Right forelimb (tissue), 1 donor: ENCODE results near the gene NUDCD2.
A peak's percentile ranks its signal among the peaks of the same experiment; 100 is the strongest.
"Not testable (repeated sequence)": the region's sequence is repeated elsewhere in the genome, so short reads cannot be mapped to it uniquely, and the experiment has no call there.

Source experiments
- DNase-seq: peaks from one replicate; pipeline ENCODE4 v3.0.0-alpha.2; 2018

The NUDCD2 gene

GRCh38 chr5:163463063-163463435 is 3.1 kb upstream of the NUDCD2 start:
- DNase-seq = no peak

GRCh38 chr5:163460562-163461171 is 765 bp upstream of the NUDCD2 start, which contains the start of gene HMMR:
HMMR (plus strand) TSS chr5:163460632; CDS start chr5:163460693, 61 bp downstream.
- no peak for DNase-seq

GRCh38 chr5:163459462-163459818 is 462 bp downstream of the NUDCD2 start:
- DNase-seq = no peak

- no peak for DNase-seq
Measured at GRCh38 chr5:163458778-163459385, 1.0 kb downstream of the NUDCD2 start.

- DNase-seq = no peak
Measured at GRCh38 chr5:163456840-163457239, 3.1 kb downstream of the NUDCD2 start.

- DNase-seq = no peak
Measured at GRCh38 chr5:163456029-163456589, 3.8 kb downstream of the NUDCD2 start.

- not testable (repeated sequence) for DNase-seq
Measured at GRCh38 chr5:163455406-163455805, 4.5 kb downstream of the NUDCD2 start.

- DNase-seq = no peak
Measured at GRCh38 chr5:163453705-163454104, 6.2 kb downstream of the NUDCD2 start.

GRCh38 chr5:163451489-163451888 is 8.4 kb downstream of the NUDCD2 start:
- DNase-seq = no peak

GRCh38 chr5:163448491-163448890 is 11.4 kb downstream of the NUDCD2 start:
- DNase-seq = no peak

GRCh38 chr5:163447875-163448274 is 12.0 kb downstream of the NUDCD2 start:
- DNase-seq = no peak

- DNase-seq = no peak
Measured at GRCh38 chr5:163447191-163447590, 12.7 kb downstream of the NUDCD2 start.

GRCh38 chr5:163445345-163445744 is 14.6 kb downstream of the NUDCD2 start:
- DNase-seq = no peak

GRCh38 chr5:163444526-163444925 is 15.4 kb downstream of the NUDCD2 start:
- no peak for DNase-seq

GRCh38 chr5:163440954-163441353 is 18.9 kb downstream of the NUDCD2 start:
- DNase-seq = no peak

GRCh38 chr5:163439092-163439425 is 20.8 kb downstream of the NUDCD2 start:
- no peak for DNase-seq

- peak; percentile 92 for DNase-seq
Measured at GRCh38 chr5:163437309-163438182, 22.4 kb downstream of the NUDCD2 start, which contains the start of gene CCNG1. CCNG1 (plus strand) TSS chr5:163437595; CDS start chr5:163439257, 1,662 bp downstream.

- no peak for DNase-seq
Measured at GRCh38 chr5:163437011-163437308, 22.9 kb downstream of the NUDCD2 start.

GRCh38 chr5:163436515-163436914 is 23.4 kb downstream of the NUDCD2 start:
- DNase-seq = no peak

GRCh38 chr5:163434401-163434866 is 25.5 kb downstream of the NUDCD2 start:
- no peak for DNase-seq

- no peak for DNase-seq
Measured at GRCh38 chr5:163433271-163433670, 26.6 kb downstream of the NUDCD2 start.

- no peak for DNase-seq
Measured at GRCh38 chr5:163432544-163432943, 27.4 kb downstream of the NUDCD2 start.

GRCh38 chr5:163426128-163426527 is 33.8 kb downstream of the NUDCD2 start:
- DNase-seq = not testable (repeated sequence)

- no peak for DNase-seq
Measured at GRCh38 chr5:163424836-163425235, 35.1 kb downstream of the NUDCD2 start.
